K562 (cell line): ENCODE results near the gene CREM. TPM values are rescaled to one million over a fixed set of nuclear protein-coding genes. Genes with fewer than 3 reads are reported as not detected.
"Not testable (repeated sequence)": the region's sequence is repeated elsewhere in the genome, so short reads cannot be mapped to it uniquely, and the experiment has no call there.

ENCODE experiments used
- ATAC-seq: fragments of 200-7000 bp; cut with Tn5 transposase; 3 replicates; pipeline ENCODE4 v1.9.1; 2020; ENCODE audit warnings: moderate library complexity
- BruUV-seq: library from RNA; stranded (reverse); fragments of 400-500 nt; replicated peaks from 2 replicates; lab custom pipeline; 2021; lab: Mats Ljungman, UMichigan
- CTCF ChIA-PET: fragments of 300-600 bp; formaldehyde crosslinking; extraction: SDS; loops from one replicate; lab custom pipeline; 2021; ENCODE audit warnings: low intra/inter-chr PET ratio; lab: Yijun Ruan, JAX
- POLR2A ChIA-PET: fragments of 300-600, 350-650 bp; sonication (Branson Sonifier 250); formaldehyde crosslinking; extraction: SDS; loops from one replicate; lab custom pipeline; 2021; ENCODE audit warnings: antibody characterized with exemption, inconsistent platforms; lab: Yijun Ruan, JAX
- DNase-seq, 4 experiments: peaks; one replicate each; pipeline versions ENCODE4 v3.0.0 to v3.0.0-alpha.2; 2011 to 2018; ENCODE audit warnings: low spot score in 3 of 4, mixed read lengths in 3 of 4; ENCODE audit errors: extremely low read depth in 1 of 4
- FAIRE-seq: peaks from 2 replicates; lab custom pipeline; 2011; peaks lifted over from hg19 to GRCh38; lab: Jason Lieb, UNC
- H2AFZ ChIP-seq: 2 replicates; pipeline ENCODE4 v1.6.0; 2011; ENCODE audit warnings: low read depth, low read length, control low read depth, inconsistent platforms
- H3K27ac ChIP-seq: fragments of 200-600 bp; 3 replicates; pipeline ENCODE4 v1.8.0; 2011; ENCODE audit warnings: low read depth, mild to moderate bottlenecking, control low read depth, inconsistent platforms, low read length, moderate library complexity, mixed read lengths; ENCODE audit errors: extremely low read depth
- H3K27me3 ChIP-seq, 2 experiments: fragments of 300-600 bp in 1 of 2; 2 replicates in 1 of 2; 3 replicates in 1 of 2; pipeline versions ENCODE4 v1.6.0 to v1.8.0; 2011; ENCODE audit warnings: inconsistent platforms in 2 of 2, low read length in 2 of 2, mild to moderate bottlenecking in 1 of 2, mixed read lengths in 1 of 2, moderate library complexity in 1 of 2; ENCODE audit not compliant: control insufficient read depth in 2 of 2, insufficient read depth in 2 of 2
- H3K36me3 ChIP-seq: fragments of 300-600 bp; 3 replicates; pipeline ENCODE4 v1.8.0; 2011; ENCODE audit warnings: mild to moderate bottlenecking, low read length, inconsistent platforms; ENCODE audit not compliant: control insufficient read depth, insufficient read depth
- H3K4me1 ChIP-seq, 2 experiments: fragments of 200-600 bp in 1 of 2; replicated peaks in 1 of 2; 2 replicates in 1 of 2; 3 replicates in 1 of 2; pipeline versions ENCODE4 v1.5.1 to v1.8.0; 2011; ENCODE audit warnings: inconsistent platforms in 2 of 2, low read length in 2 of 2, mild to moderate bottlenecking in 1 of 2, mixed read lengths in 1 of 2, moderate library complexity in 1 of 2; ENCODE audit not compliant: control insufficient read depth in 2 of 2, insufficient read depth in 2 of 2
- H3K4me2 ChIP-seq: 2 replicates; pipeline ENCODE4 v1.6.1; 2011; ENCODE audit warnings: low read length, control low read depth, inconsistent platforms, mixed read lengths; ENCODE audit not compliant: insufficient read depth
- H3K4me3 ChIP-seq: fragments of 200-600 bp; sonication (generic), shearing (Covaris generic); 2 replicates; pipeline ENCODE4 v1.5.1; 2016; ENCODE audit warnings: control low read depth, inconsistent platforms
- H3K79me2 ChIP-seq: fragments of 200-600 bp; 3 replicates; pipeline ENCODE4 v1.8.0; 2011; ENCODE audit warnings: low read length, inconsistent platforms; ENCODE audit not compliant: control insufficient read depth, insufficient read depth
- H3K9ac ChIP-seq, 2 experiments: 2 replicates each; pipeline versions ENCODE4 v1.6.0 to v1.6.1; 2011; ENCODE audit warnings: low read depth in 2 of 2, low read length in 2 of 2, control low read depth in 1 of 2, inconsistent platforms in 1 of 2, mild to moderate bottlenecking in 1 of 2, mixed read lengths in 1 of 2; ENCODE audit not compliant: insufficient read depth in 1 of 2
- H3K9me1 ChIP-seq: one replicate; pipeline ENCODE4 v1.6.0; 2011; ENCODE audit warnings: inconsistent platforms, mild to moderate bottlenecking, low read length, moderate library complexity; ENCODE audit not compliant: control insufficient read depth, insufficient read depth
- H3K9me3 ChIP-seq: replicated peaks from 2 replicates; pipeline ENCODE4 v1.5.1; 2011; ENCODE audit warnings: low read depth, low read length, inconsistent platforms; ENCODE audit not compliant: control insufficient read depth, insufficient read depth
- H4K20me1 ChIP-seq: replicated peaks from 2 replicates; pipeline ENCODE4 v1.6.1; 2011; ENCODE audit warnings: low read length, inconsistent platforms, mixed read lengths; ENCODE audit not compliant: control insufficient read depth, insufficient read depth
- ATF3 ChIP-seq, 2 experiments: fragments of 450-650 bp in 1 of 2; sonication (generic) in 1 of 2; formaldehyde crosslinking in 1 of 2; IDR thresholded peaks in 1 of 2; conservative IDR thresholded peaks in 1 of 2; 2 replicates each; pipeline versions ENCODE4 v1.6.1 to v1.8.1; 2016 to 2023; ENCODE audit warnings: mild to moderate bottlenecking in 2 of 2, moderate library complexity in 2 of 2, inconsistent platforms in 1 of 2, missing genetic modification reagents in 1 of 2
- CEBPG ChIP-seq, 3 experiments: fragments of 200-800 bp in 1 of 3; sonication (Bioruptor generic) in 1 of 3; sonication (generic) in 1 of 3; formaldehyde crosslinking in 1 of 3; IDR thresholded peaks in 2 of 3; conservative IDR thresholded peaks in 1 of 3; 2 replicates each; pipeline versions ENCODE4 v1.6.1 to v1.8.0; 2016 to 2022; ENCODE audit warnings: missing compliant biosample characterization in 2 of 3, missing genetic modification characterization in 2 of 3, mild to moderate bottlenecking in 1 of 3, missing genetic modification reagents in 1 of 3
- DACH1 ChIP-seq: fragments of 450-650 bp; IDR thresholded peaks from 2 replicates; pipeline ENCODE4 v1.6.1; 2018; ENCODE audit not compliant: partially characterized antibody
- EP300 ChIP-seq: IDR thresholded peaks from 2 replicates; pipeline ENCODE4 v1.6.1; 2012; ENCODE audit warnings: low read length, improper control_type of control experiment
- FOSL1 ChIP-seq: fragments of 200-800 bp; sonication (Bioruptor generic); conservative IDR thresholded peaks from 2 replicates; pipeline ENCODE4 v1.6.1; 2016; ENCODE audit warnings: missing genetic modification characterization, missing compliant biosample characterization
- HMG20A ChIP-seq: fragments of 450-650 bp; formaldehyde crosslinking; conservative IDR thresholded peaks from 2 replicates; pipeline ENCODE4 v1.4.0; 2020; ENCODE audit warnings: mild to moderate bottlenecking, mixed read lengths
- MEIS2 ChIP-seq: fragments of 450-650 bp; IDR thresholded peaks from 2 replicates; pipeline ENCODE4 v1.6.1; 2014; ENCODE audit warnings: mild to moderate bottlenecking; ENCODE audit not compliant: partially characterized antibody
- PHF21A ChIP-seq: fragments of 450-650 bp; IDR thresholded peaks from 2 replicates; pipeline ENCODE4 v1.6.1; 2017; ENCODE audit warnings: low read depth, borderline replicate concordance
- ZBTB5 ChIP-seq: fragments of 450-650 bp; IDR thresholded peaks from 2 replicates; pipeline ENCODE4 v1.6.1; 2017; ENCODE audit warnings: antibody characterized with exemption
- ZNF444 ChIP-seq: fragments of 250-450 bp; sonication (Bioruptor Pico); IDR thresholded peaks from 2 replicates; pipeline ENCODE4 v1.4.0; 2020; ENCODE audit warnings: mild to moderate bottlenecking, moderate library complexity
- WGBS: fragments of 100-300 bp; shearing (Covaris generic); methylation state at CpG from one replicate; pipeline ENCODE4 v1.1.6; 2016; ENCODE audit warnings: low coverage, mixed read lengths; ENCODE audit not compliant: insufficient coverage; ENCODE audit errors: missing lambda C conversion rate; 5-methylcytosine and 5-hydroxymethylcytosine counted together
- in situ Hi-C: fragments of 300-500 bp; cut with MboI; formaldehyde crosslinking; loops from 4 replicates; pipeline ENCODE4 v1.15.0; 2018; ENCODE audit warnings: inconsistent platforms, mixed read lengths
- intact Hi-C: fragments of 100-400 bp; cut with micrococcal nuclease; formaldehyde crosslinking; loops from 2 replicates; pipeline ENCODE4 v1.14.2; 2022
- polyA plus RNA-seq, 8 experiments: library from polyadenylated mRNA; depleted of rRNA in 4 of 8; stranded (reverse) in 5 of 8; unstranded in 3 of 8; fragments of >200 nt; fragmentation: Nextera tagmentation in 2 of 8; fragmentation: Illumina TruSeq in 1 of 8; extraction: Ambion mirVana in 2 of 8; extraction: Trizol in 1 of 8; gene quantifications; 2 replicates each; pipeline versions ENCODE4 v1.2.1 to v1.2.3, GENCODE V29; 2011 to 2014; ENCODE audit warnings: inconsistent platforms in 1 of 8, missing spikeins in 1 of 8
- total RNA-seq, 7 experiments: library from RNA; depleted of rRNA in 6 of 7; stranded (reverse); fragments of >200 nt in 6 of 7; fragmentation: Illumina TruSeq in 2 of 7; extraction: Trizol in 2 of 7; gene quantifications; 2 replicates each; pipeline versions ENCODE4 v1.2.1 to v1.2.3, GENCODE V29; 2011 to 2021; ENCODE audit warnings: low replicate concordance in 1 of 7

CREM gene
- total and polyA plus RNA-seq, 9 of the 15 experiments (the other 6 are each of a cell fraction or from before 2014, with no cell fraction given), result 39.1 to 70.2 (median 48.3) TPM

GRCh38 chr10:35079763-35080162 lies 46.9 kb upstream of the CREM start:
- Histone ChIP-seq H3K4me1 (no peaks in the 10 kb centered on the region; a peak in 2 of 5 replicates), H3K27ac (no peak overlapping the region), H3K79me2 (peaks cover 78% of the 10 kb centered on the region), H3K4me2 (no peak overlapping the region), H2AFZ (no peak overlapping the region), H3K4me3 (no peak overlapping the region), H3K36me3 (peaks cover 12% of the 10 kb centered on the region; the same call in 2 of the 3 replicates), H3K9me3 (peaks cover 3% of the 10 kb centered on the region; the same call in 1 of the 2 replicates), H3K27me3 (no peaks in the 10 kb centered on the region), H4K20me1 (peaks cover 4% of the 10 kb centered on the region; the same call in 1 of the 2 replicates), H3K9ac (no peak overlapping the region), H3K9me1 (no peaks in the 10 kb centered on the region)
- ATAC-seq (0 out of 3 replicates have a peak, but pooled peaks have one; percentile 39), FAIRE-seq (no peak), DNase-seq (no peak)
- ChIA-PET CTCF (no interaction called here), POLR2A (interaction anchor here (1.6 kb wide), 1 partner anchor 11 kb away, joined by 6 read pairs; the partner anchor contains the start of gene CUL2)
- no TSS peak for BruUV-seq
- intact Hi-C loops, result no loop called here
- in situ Hi-C loops, result no loop called here
- WGBS, result 77% methylated on average over 3 of the region's 3 CpGs
- TF ChIP-seq PHF21A, result no peak
- TF ChIP-seq EP300, result no peak
- no peak for TF ChIP-seq HMG20A (CRISPR knock-in tag)
- peak; percentile 52 for TF ChIP-seq ATF3 (IDR thresholded peaks at IDR 0.05)
- no peak for TF ChIP-seq ATF3 (CRISPR knock-in tag; conservative IDR thresholded peaks at IDR 0.05)
- no peak for TF ChIP-seq CEBPG (CRISPR knock-in tag; IDR thresholded peaks at IDR 0.05)
- TF ChIP-seq CEBPG (tag; conservative IDR thresholded peaks at IDR 0.05 in 1 of 2, IDR thresholded peaks at IDR 0.05 in 1 of 2), result peak in 1 of 2 experiments; percentile 74; a peak in 2 of 4 replicates
- TF ChIP-seq FOSL1 (tag), result peak; percentile 79
- TF ChIP-seq DACH1, result no peak
- peak; percentile 3 for TF ChIP-seq MEIS2
- no peak for TF ChIP-seq ZNF444 (CRISPR knock-in tag)
- TF ChIP-seq ZBTB5, result no peak

- H3K4me3 ChIP-seq, H4K20me1 ChIP-seq, H3K4me2 ChIP-seq, H3K9ac ChIP-seq, DNase-seq, in situ Hi-C loops, H3K27ac ChIP-seq, H2AFZ ChIP-seq, CTCF ChIA-PET, BruUV-seq, ATAC-seq, H3K9me3 ChIP-seq, H3K4me1 ChIP-seq, intact Hi-C loops, FAIRE-seq, H3K27me3 ChIP-seq, H3K9me1 ChIP-seq: not testable (repeated sequence)
- peaks cover 76% of the 10 kb centered on the region for H3K79me2 ChIP-seq
- H3K36me3 ChIP-seq, result peaks cover 12% of the 10 kb centered on the region; the same call in 2 of the 3 replicates
- POLR2A ChIA-PET, result interaction anchor here (1.1 to 1.6 kb wide), 2 partner anchors 11 to 25 kb away, joined by 4 to 6 read pairs; partner anchors contain the start of gene CUL2
- 91% methylated on average over 1 of the region's 1 CpG for WGBS
Measured at GRCh38 chr10:35080261-35080660, 46.4 kb upstream of the CREM start.
